ENCODE measurements around the gene KIF25.

Gene KIF25

DNA sequence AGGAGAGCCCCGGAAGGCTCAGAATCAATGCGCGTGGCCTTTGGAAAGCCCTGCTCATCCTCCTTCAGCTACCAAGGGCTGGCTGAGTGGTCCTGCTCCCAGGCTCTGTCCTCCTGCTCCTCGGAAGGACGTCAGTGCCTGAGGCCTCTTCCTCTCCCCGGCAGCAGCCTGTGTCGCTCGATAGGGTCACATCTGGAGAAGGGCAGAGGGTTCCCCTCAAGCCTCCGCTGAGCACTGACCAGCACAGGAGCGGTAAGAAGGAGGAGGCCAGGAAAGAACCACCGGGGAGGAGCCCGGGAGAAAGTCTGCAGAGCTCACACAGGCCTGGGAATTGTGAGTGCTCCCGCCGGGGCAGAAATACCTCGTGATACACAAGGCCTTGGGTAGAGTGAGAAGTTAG is 21.2 kb downstream of the KIF25 start:
- no peak for DNase-seq

DNA sequence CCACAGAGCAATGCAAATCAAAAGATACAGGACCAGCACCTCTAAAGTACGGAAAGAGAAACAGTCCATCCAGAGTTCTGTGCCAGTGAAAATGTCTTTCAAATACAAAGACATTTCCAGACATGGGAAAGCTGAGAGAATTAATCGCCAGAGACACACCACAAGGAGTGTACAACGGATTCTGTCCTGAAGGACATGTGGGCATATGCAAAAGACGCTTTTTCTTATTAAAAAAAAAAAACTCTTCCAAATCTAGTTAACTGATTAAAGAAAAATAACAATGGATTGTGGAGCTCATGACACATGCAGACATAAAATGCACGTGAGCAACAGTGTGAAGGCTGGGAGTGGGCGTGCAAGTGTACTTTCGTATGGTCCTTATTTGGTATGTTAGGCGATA is 22.8 kb downstream of the KIF25 start:
- DNase-seq, result no peak

DNA sequence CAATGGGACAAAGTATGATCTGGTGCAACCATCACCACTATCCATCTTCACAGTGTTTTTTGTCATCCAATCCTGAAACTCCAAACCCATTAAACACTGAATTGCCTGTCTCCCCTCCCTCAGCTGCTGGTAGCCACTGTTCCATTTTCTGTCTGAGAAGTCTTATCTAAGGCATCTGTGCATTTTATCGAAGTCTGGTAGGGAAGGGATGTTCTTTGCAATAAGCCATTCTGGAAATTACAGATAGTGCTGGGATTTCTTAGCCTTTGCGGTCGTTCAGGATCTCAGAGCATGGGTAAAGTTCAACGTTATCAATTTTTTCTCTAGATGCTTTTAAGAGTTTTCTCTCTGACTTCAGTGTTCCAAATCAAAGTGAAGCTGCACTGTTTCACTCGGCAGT is 24.1 kb downstream of the KIF25 start:
- no peak for DNase-seq

DNA sequence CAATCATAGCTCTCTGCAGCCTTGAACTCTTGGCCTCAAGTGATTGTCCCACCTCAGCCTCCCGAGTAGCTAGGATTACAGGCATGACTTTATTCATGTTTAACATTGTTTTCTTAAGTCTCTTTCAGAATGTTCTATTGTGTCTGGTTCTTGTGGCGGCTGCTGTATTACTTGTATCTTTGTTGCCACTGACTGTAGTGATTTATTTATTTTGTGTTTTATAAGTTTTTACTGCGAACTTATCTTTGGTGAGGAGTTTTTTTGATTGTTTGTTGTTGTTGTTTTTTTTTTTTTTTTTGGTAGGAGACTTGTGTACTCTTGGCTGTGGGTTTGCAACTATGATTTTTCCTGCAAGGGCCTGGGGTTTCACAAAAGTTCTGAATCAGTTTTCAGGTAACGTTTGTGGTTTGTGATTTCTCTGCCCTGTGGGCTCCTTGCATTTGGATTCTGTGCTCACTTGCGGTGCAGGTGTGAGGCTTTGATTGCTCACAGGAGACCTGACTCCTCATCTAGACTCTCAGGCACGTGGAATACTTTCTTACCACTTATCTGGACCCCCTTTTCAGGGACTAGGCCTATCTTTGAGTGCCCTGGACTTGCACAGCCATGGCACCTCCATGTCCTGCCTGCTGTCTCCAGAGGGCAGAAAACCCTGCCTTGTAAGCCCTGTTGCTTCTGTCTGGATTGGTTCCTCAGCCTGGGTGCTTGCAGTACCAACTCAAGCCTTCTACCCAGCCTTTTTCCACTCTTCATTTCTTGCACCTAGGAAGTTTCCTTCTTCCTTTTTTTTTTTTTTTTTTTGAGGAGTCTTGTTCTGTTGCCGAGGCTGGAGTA is 25.2 kb downstream of the KIF25 start:
- no peak for DNase-seq

DNA sequence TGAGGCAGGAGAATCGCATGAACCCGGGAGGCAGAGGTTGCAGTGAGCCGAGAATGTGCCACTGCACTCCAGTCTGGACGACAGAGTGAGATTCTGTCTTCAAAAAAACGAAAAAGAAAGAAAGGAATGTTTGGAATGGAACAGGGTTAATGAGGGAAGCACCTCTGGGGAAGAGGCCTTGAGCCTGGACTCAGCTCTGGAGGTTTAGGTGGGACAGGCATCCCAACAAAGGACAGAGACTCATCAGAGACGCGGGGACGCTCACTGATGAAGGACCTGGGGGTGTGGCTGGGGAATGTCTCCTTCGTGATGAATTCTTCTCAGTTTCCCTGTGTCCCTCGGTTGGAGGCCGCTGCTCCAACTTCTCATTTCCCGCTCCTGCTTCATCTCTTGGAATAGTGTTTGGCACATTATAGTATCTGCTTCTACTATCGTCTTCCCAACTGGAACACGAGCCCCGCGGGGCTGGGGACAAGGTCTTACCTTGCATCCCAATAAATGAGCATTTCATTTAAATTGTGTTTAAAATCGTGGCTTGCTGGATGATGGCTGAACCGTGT is 27.6 kb downstream of the KIF25 start:
- DNase-seq, result no peak

DNA sequence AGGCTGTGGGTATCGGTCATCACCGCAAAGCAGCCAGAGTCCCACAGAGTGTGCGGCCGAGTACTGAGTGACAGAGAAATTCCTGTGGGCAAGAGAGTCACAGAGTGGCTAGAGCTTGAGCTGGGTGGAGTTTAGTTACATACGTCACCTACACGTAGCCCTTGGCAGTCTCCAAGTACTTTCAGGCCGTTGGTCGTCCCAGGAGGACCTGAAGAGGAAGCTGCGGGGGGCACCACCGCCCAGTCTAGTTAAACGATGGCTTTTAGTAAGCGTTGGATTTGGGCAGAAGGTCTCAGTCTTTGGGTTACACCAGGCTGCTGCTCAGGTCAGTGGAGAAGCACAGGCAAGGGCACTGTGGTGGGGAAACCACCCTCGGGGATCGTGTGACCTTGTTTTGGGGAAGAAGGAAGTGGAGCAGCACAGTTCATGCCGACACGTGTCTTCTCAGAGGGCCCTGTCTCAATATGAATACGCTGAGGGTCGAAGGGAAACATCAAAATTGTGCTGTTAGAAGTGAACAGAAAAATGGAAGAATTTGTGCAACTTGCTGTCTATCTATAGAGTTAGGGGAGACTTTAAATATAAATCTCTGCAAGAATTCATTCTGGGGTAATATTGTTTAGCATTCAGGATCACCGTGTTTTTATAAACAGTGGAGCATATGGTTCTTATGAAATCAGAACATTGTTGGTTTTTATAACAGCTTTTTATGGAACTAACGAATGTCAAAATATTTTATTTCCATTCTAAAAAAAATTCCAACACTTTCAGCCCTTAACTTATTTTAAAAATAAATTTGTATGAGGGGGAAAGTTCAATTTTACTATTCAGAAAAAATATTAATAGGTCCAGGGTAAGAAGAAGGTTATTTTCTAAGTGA is 28.6 kb downstream of the KIF25 start:
- DNase-seq, result no peak

DNA sequence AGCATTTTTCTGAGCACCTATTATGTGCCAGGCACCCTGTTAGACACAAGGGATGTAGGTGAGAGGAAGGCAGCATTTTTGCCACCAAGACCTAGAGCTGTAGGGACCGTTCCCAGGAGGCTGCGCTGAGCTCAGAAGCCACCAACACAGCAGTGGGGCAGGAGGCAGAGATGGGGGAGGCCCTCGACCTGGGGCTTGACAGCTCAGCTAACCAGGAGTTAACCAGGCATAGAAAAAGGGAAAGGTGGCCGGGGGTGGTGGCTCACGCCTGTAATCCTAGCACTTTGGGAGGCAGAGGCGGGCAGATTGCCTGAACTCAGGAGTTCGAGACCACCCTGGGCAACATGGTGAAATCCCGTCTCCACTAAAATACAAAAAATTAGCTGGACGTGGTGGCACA is 29.5 kb downstream of the KIF25 start:
- DNase-seq, result no peak

DNA sequence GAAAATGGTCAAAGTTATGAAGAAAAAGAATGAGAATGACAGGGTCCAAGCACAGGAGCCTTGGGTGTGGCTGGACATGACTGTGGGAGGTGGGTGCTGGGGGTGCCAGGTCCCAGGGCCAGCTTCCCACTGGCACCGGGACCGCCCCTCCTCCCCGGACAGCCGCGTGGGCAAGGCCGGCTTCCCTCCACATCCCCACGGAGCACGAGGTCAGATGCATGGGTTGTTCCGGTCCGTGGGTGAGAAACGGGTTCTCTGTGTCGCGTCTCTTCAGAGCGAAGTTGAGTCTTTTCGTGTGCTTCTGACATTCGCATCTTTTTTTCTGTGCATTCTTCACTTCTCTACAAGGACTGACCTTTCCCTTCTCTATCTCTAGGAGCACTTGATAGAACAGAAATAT is 30.1 kb downstream of the KIF25 start:
- no peak for DNase-seq

DNA sequence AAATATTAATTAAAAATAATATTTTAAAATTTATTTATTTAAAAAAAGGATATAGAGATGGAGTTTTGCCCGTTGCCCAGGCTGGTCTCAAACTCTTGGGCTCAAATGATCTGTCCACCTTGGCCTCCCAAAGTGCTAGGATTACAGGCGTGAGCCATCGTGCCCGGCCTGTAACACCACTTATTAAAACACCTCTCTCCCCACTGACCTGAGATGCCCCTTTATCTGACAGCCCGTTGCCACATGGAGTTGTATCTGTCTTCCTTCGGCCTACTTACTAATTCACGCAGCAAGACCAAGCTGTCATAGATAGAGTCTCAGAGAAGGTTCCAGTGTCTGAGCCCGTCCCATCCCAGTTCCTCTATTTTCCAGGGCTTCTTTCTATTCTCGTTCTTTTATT is 30.7 kb downstream of the KIF25 start:
- no peak for DNase-seq

DNA sequence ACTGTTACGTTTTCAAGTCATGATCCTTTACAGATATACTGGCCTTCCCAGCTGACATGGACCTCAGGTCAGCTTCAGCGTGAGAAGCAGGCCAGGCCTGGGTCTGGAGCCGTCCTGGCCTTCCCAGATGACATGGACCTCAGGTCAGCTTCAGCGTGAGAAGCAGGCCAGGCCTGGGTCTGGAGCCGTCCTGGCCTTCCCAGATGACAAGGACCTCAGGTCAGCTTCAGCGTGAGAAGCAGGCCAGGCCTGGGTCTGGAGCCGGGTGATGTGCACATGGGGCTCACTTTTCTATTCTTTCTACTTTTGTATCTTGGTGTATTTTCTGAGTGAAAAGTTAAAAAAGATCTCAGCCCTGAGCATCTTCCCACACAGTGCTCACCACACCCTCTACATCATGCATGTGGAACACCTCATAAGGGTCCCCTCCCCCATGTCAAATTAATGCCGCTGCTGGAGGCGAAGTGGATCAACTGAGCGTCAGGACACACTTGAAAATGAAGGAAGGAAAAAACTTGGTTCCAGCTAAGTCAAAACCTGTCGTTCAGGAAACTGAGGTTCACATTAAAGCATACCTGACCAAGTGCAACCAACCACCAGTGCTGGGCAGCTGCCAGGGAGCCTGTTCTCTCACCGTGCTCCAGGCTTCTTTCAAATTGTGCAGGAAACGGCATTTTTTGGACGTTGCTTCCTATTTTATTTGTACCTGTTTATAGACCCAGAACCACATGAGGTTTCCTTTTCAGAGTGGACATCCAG is 32.2 kb downstream of the KIF25 start:
- no peak for DNase-seq

DNA sequence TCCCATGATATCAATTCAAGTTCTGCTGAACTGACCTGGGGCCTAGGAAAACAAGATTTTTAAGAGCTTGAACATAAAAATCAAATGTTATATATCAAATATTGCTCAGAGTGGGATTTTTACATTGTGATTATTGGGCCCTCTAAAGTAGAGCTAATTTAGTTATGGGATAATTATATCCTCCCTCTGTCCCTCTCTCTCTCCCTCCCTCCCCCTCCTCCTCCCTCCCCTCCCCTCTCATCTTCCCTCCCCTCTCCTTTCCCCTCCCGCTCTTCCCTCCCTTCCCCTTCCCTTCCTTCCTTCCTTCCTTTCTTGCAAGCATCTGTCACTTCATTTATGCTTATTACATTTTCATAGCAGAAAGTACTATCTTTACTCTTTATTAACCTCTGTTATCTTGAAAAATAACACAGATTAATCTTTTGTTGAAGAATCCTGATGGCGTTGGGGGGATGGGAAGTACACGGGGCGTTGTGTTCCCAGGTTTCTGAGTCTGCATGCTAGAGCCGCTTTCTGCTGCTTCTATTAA is 32.8 kb downstream of the KIF25 start:
- DNase-seq, result no peak

DNA sequence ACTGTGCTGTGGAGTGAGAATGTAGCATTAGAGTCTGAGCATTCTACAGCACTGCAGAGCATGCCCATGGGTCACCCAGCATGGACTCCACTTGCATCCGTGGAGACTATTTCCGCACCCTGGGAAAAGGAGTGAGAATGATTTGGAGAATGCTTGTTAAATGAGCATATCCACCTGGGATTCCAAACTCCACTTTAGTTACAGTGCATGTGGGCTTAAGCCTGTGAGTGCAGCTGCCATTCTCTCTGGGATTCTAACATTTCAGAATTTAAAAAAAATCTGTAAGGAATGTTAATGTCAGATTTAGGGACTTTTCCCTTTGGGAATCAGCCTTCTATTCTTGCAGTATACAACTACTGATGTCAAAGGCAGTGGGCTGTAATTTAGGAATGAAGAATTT is 33.4 kb downstream of the KIF25 start:
- no peak for DNase-seq

DNA sequence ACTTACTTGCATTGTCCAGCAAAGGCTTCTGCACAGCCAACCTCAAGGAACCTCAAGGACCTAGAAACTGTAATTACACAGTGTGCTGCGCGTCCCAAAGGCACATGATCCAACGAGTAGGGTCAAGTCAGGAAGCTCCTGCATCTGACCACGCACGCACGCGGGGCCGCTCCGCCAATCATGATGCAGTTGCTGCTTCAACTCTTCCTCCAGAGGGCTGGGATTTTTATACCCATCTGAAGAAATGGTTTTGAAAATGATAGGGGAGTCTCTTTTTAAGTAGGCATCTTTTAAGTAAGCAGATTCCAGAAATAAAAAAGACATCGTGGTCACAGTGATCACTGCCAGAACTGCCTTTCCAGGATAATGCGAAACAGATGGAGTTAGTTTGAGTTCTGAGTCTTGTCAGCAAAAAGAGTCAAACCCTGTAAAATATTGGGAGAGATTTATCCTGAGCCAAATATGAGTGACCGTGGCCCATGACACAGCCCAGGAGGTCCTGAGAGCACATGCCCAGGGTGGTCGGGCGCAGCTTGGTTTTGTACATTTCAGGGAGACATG is 34.0 kb downstream of the KIF25 start:
- peak; percentile 49 for DNase-seq

DNA sequence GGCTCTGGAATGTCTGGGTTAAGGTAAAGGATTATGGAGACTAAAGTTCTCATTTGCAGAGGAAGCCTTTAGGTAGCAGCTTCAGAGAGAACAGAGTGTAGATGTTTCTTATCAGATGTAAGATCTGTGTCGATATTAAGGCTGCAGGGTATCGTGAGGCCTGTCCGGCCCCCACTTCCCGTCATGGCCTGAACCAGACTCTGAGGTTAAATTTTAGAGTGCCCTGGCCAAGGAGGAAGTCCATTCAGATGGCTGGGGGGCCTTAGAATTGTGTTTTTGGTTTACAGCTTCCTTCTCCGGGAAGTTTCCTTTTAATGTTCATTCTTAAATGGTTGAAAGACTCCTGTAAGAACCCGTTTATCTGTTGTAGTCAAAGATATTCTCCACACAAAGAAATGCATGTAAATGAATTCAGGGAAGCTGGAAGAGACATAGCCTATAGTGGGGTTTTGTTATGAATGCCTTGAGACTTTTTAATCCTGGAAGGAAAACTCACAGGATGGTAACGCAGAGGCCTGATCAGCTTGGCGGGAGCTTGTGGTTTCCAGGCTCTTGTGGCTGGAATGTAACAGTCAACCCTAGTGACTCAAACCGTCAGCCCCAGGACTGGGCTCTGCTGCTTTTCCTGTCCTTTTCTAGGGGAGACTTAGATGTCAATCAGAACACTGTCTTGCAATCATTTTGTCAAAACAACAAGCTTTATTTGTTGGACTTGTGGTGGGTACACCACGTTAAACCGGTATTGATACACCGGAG is 34.7 kb downstream of the KIF25 start:
- DNase-seq, result peak; percentile 85

DNA sequence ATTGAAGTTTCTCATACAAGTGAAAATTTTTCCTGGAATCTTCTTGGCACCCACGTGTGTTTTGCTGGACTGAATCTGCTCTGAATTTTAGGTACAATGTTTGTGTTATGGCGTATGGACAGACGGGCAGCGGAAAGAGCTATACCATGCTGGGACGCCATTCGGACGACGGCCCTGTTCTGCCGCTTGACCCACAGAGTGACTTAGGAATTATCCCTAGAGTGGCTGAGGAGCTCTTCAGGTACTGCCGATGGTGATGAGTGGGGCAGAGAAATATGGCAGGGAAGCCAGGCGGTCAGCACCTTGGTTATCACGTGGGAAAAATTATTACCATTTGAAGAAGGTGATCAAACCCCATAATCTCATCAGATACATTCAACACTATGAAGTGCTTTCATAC is 36.3 kb downstream of the KIF25 start:
- DNase-seq, result no peak

DNA sequence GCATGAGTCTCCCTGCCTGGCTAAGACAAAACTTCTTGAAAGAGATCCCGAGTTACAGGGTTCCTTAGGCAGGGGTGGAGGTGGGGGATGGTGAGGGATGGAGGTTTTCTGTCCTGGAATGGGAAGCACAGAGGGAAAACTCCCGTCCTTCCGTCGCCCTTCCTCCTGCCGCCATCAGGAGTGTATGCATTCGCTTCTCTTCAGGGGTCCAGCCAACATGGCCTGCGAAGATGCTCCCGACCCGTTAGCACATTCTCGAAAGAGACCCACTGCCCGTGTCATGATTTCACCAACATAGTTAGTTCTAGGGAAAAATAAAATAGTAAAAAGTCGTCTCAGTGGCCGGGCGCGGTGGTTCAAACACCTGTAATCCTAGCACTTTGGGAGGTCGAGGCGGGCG is 37.1 kb downstream of the KIF25 start:
- no peak for DNase-seq

DNA sequence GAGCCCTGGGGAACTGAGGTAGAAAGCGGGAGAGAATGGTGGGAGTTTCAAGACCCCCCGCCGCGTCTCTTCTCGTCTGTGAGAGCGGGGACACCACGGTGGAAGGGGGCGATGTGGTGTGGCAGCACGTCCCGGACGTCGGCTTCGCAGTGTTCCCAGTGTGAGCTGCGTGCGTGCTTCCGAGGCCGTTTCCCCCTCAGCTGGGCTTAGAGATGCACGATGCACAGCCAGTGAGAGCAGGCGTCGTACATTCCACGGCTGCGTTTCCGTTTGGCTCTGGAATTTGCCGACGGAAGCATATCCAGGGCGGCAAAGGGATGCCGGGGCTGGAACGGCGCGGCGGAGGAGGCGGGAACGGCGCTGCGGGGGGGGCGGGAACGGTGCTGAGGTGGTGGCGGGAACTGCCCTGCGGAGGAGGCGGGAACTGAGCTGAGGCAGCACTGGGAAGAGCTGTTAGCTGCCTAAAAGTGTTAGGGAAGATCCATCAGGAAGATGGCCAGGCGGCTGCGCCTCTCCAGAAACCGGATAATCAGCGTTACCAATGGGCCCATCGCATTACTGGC is 37.7 kb downstream of the KIF25 start:
- peak; percentile 75 for DNase-seq

DNA sequence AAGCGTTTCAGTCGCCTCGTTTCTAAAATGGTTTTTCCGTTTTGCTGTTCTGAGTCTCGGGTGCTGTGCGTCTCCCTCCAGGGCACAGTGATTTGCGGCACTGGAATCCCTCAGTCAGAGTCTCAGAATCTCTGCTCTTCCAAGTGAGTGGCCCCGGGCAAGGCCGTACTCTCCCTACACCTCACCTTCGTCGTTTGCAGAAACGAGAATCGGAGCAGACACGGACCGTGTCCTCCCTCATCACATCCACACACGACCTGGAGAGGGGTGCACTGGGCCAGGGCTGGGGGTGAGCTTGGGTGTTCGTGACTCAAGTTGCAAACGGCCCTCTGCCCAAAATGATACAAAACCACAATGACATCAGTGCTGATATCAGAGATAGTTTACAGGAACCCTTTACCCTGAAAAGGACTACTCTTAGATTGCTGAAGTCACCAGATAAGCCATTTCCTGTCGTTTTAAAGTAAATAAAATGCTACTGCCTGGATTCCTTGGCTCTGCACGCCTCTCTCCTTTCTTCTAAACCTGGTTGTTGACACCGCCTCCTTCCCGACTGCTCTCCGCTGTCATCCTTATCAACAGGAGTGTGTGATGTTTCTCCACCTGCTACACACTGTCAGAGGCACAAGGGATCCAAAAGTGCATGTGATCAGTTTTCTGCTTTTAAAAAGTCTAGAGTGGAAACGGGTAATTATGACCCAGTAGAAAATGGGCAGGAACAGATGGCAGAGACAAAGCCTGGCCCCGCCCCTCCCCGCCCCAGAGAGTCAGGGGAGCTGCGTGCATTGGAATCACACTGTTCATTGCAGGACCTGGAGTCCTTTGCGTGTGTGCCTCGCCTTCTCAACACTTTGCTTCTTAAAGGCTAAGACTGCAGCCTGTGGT is 38.4 kb downstream of the KIF25 start:
- DNase-seq, result peak; percentile 34

DNA sequence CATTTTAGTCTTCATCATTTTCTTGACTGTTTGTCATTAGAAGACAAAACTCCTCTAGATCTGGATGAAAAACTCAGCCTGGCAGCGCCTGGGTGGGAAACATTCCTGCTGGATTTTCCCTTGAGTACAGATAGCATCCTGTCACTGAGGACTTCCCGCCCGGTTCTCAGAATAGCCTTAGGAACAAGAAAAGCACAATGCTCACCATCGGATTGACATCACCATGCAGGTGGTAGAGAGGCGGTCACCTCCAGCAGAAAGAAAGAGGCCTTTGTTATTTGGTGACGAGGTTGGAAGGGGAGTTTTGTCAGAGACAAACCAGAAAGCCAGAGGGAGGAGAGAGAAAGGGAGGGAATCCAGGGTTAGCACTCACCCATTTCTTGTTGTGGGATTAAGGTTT is 39.8 kb downstream of the KIF25 start:
- DNase-seq, result no peak

DNA sequence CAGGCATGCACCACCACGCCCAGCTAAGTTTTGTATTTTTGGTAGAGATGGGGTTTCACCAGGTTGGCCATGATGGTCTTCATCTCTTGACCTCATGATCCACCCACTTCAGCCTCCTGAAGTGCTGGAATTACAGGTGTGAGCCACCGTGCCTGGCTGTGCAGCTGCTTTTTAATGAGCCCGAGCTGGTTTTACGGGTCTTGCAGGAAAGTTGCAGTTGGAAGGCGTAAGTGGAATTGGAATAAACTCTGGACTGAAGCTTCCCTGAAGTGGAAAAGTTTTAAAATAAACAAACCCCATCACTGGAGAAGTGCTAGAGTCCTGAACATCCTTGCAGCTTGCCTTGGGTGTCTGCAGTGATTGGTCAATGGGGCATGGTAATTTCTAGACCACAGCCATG is 40.4 kb downstream of the KIF25 start:
- DNase-seq, result no peak
